Neutrophil (primary cell): ENCODE measurements around the gene SIRPB2.
A peak's percentile ranks its signal among the peaks of the same experiment; 100 is the strongest.

ENCODE experiments used
- H3K27ac ChIP-seq: fragments of 200-600 bp; sonication (generic); 2 replicates; pipeline ENCODE4 v1.5.1; 2016; ENCODE audit warnings: mild to moderate bottlenecking, moderate library complexity
- H3K27me3 ChIP-seq: fragments of 200-600 bp; sonication (generic); 2 replicates; pipeline ENCODE4 v1.6.0; 2016; ENCODE audit warnings: mild to moderate bottlenecking
- H3K36me3 ChIP-seq: fragments of 200-600 bp; sonication (generic); 2 replicates; pipeline ENCODE4 v1.5.1; 2017
- H3K4me1 ChIP-seq, 2 experiments: fragments of 200-600 bp in 1 of 2; sonication (generic) in 1 of 2; 1 replicate in 1 of 2; 2 replicates in 1 of 2; pipeline versions ENCODE4 v1.5.1 to v1.6.1; 2013 to 2016; ENCODE audit warnings: low read depth in 1 of 2, low read length in 1 of 2, mild to moderate bottlenecking in 1 of 2, moderate library complexity in 1 of 2; ENCODE audit not compliant: control insufficient read depth in 1 of 2, insufficient read depth in 1 of 2
- H3K4me3 ChIP-seq, 2 experiments: fragments of 200-600 bp in 1 of 2; sonication (generic) in 1 of 2; 1 replicate in 1 of 2; 2 replicates in 1 of 2; pipeline ENCODE4 v1.5.1; 2013 to 2016; ENCODE audit warnings: low read depth in 1 of 2, low read length in 1 of 2, mild to moderate bottlenecking in 1 of 2, moderate library complexity in 1 of 2
- H3K9me3 ChIP-seq: fragments of 200-600 bp; sonication (generic); 2 replicates; pipeline ENCODE4 v1.5.1; 2016
- CTCF ChIP-seq: fragments of 200-600 bp; sonication (generic); IDR thresholded peaks from 2 replicates; pipeline ENCODE4 v1.5.1; 2016; ENCODE audit warnings: antibody characterized with exemption

The SIRPB2 gene

GRCh38 chr20:1526896-1527295 lies 35.7 kb upstream of the SIRPB2 start:
- Histone ChIP-seq H3K9me3 (no peaks in the 10 kb centered on the region), H3K4me3 (no peak overlapping the region), H3K36me3 (no peaks in the 10 kb centered on the region), H3K4me1 (peaks cover 7 to 12% of the 10 kb centered on the region in 2 experiments), H3K27ac (no peak overlapping the region), H3K27me3 (no peaks in the 10 kb centered on the region)
- TF ChIP-seq CTCF = no peak

GRCh38 chr20:1526310-1526709 lies 35.1 kb upstream of the SIRPB2 start:
- Histone ChIP-seq H3K4me3 (no peak overlapping the region), H3K36me3 (no peaks in the 10 kb centered on the region), H3K9me3 (no peaks in the 10 kb centered on the region), H3K4me1 (peaks cover 7 to 12% of the 10 kb centered on the region in 2 experiments), H3K27me3 (no peaks in the 10 kb centered on the region), H3K27ac (no peak overlapping the region)
- TF ChIP-seq CTCF = no peak

- Histone ChIP-seq H3K27ac (peak overlapping the region; percentile 62), H3K27me3 (no peaks in the 10 kb centered on the region), H3K9me3 (no peaks in the 10 kb centered on the region), H3K36me3 (no peaks in the 10 kb centered on the region), H3K4me3 (peak overlapping the region in 1 of 2 experiments; percentile 1), H3K4me1 (peaks cover 7 to 12% of the 10 kb centered on the region in 2 experiments)
- TF ChIP-seq CTCF = no peak
Measured at GRCh38 chr20:1524004-1524403, 32.8 kb upstream of the SIRPB2 start.

- Histone ChIP-seq H3K36me3 (no peaks in the 10 kb centered on the region), H3K27ac (no peak overlapping the region), H3K4me1 (no peaks in the 10 kb centered on the region), H3K9me3 (no peaks in the 10 kb centered on the region), H3K4me3 (no peak overlapping the region), H3K27me3 (no peaks in the 10 kb centered on the region)
- no peak for TF ChIP-seq CTCF
Measured at GRCh38 chr20:1517010-1517409, 25.8 kb upstream of the SIRPB2 start.

- H3K9me3 ChIP-seq = no peaks in the 10 kb centered on the region
- peaks cover 3% of the 10 kb centered on the region for H3K27me3 ChIP-seq
- no peaks in the 10 kb centered on the region for H3K36me3 ChIP-seq
- no peak overlapping the region for H3K4me3 ChIP-seq
- no peak for TF ChIP-seq CTCF
- no peaks in the 10 kb centered on the region for H3K4me1 ChIP-seq
- H3K27ac ChIP-seq = no peak overlapping the region
Measured at GRCh38 chr20:1513801-1514200, 22.6 kb upstream of the SIRPB2 start.

DNA sequence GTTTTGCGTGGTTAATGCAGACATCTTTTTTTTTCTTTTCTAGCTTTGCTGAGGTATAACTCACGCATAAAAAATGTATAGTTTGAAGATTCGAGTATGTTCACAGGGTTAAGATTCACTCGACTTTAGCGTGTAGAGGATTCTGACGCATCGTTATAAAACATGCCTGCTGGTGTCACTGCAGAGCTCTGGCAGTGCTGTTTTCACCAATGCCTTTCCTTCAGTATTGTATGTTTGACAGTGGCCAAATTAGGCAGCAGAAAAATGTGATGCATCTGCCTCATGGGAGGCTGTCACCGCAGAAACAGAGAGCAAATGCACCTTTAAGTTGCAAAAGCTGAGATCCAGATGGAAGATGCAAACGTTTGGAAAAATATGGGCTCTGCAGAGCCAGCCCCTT lies 18.0 kb upstream of the SIRPB2 start:
- no peak overlapping the region for H3K27ac ChIP-seq
- no peaks in the 10 kb centered on the region for H3K4me1 ChIP-seq
- no peaks in the 10 kb centered on the region for H3K36me3 ChIP-seq
- H3K4me3 ChIP-seq = no peak overlapping the region
- TF ChIP-seq CTCF = no peak
- no peaks in the 10 kb centered on the region for H3K9me3 ChIP-seq
- peaks cover 3% of the 10 kb centered on the region for H3K27me3 ChIP-seq
